Measurements from ENCODE around the gene PLXNB1. TPM values are rescaled to one million over a fixed set of nuclear protein-coding genes. Genes with fewer than 3 reads are reported as not detected.

PLXNB1 gene
- total and polyA plus RNA-seq, 2 of the 13 experiments (the other 11 are each of a cell fraction or from before 2014, with no cell fraction given) = 86.0 to 143 TPM

DNA sequence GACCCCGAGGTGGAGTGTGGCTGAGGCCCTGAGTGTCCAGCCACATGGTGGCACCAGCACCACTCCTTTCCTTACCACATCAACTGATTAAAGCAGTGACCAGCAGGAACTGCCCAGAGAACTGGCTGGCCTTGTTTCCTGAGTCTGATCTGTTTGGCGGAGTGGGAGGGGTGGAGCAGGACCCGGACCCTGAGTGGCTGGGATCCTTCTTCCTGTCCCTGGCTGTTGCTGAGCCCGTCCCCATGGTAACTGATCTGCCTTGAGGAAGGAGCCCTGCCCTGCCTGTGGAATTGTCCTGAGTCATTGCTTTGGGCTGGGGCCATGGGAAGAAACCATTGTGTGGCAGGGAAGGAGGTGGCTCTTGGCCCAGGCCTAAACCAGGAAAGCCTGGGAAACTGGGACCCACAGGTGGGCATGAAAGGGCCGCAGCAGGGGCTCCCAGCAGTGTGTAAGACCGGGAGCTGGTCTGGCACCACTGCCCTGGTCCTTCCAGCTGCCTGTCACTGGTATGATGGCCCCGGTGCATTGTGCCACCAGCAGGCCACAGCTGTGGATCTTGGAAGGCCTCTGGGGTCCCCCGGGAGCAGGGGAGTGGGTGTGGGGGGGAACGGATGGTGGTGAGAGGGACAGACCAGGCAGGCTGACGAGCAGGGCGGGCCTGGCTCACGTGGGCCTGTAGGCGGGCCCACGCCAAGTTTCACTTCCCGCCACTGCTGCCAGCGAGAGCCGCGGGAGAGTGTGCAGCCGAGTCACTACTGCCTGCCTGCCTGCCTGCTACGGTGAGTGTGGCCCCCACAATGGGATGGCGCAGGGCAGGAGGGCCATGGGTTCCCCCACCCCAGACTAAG lies 35.9 kb upstream of the PLXNB1 start (continued):
- TF ChIP-seq, protein P1, sequence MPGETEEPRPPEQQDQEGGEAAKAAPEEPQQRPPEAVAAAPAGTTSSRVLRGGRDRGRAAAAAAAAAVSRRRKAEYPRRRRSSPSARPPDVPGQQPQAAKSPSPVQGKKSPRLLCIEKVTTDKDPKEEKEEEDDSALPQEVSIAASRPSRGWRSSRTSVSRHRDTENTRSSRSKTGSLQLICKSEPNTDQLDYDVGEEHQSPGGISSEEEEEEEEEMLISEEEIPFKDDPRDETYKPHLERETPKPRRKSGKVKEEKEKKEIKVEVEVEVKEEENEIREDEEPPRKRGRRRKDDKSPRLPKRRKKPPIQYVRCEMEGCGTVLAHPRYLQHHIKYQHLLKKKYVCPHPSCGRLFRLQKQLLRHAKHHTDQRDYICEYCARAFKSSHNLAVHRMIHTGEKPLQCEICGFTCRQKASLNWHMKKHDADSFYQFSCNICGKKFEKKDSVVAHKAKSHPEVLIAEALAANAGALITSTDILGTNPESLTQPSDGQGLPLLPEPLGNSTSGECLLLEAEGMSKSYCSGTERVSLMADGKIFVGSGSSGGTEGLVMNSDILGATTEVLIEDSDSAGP (CRISPR knock-in tag; IDR thresholded peaks at IDR 0.05; ENCODE audit: borderline replicate concordance) = peak; percentile 71
- peak; percentile 62; the same call in 1 of the 2 replicates for TF ChIP-seq FOXO1 (CRISPR knock-in tag; IDR thresholded peaks at IDR 0.05)
- peak; percentile 47; the same call in 1 of the 2 replicates for TF ChIP-seq KDM2A (CRISPR knock-in tag; IDR thresholded peaks at IDR 0.05; ENCODE audit: borderline replicate concordance, low read depth)
- TF ChIP-seq ZNF441 (CRISPR knock-in tag; IDR thresholded peaks at IDR 0.05; ENCODE audit: borderline replicate concordance) = 0 out of 2 replicates have a peak, but pooled peaks have one; percentile 40
- peak; percentile 59; the same call in 1 of the 2 replicates for TF ChIP-seq SAFB2 (CRISPR knock-in tag; IDR thresholded peaks at IDR 0.05; ENCODE audit: borderline replicate concordance, low read depth)
- TF ChIP-seq TAF1 (CRISPR knock-in tag; IDR thresholded peaks at IDR 0.05) = peak; percentile 26; the same call in 1 of the 2 replicates
- TF ChIP-seq GABPB1 (CRISPR knock-in tag; IDR thresholded peaks at IDR 0.05) = peak; percentile 39
- TF ChIP-seq, protein P2, sequence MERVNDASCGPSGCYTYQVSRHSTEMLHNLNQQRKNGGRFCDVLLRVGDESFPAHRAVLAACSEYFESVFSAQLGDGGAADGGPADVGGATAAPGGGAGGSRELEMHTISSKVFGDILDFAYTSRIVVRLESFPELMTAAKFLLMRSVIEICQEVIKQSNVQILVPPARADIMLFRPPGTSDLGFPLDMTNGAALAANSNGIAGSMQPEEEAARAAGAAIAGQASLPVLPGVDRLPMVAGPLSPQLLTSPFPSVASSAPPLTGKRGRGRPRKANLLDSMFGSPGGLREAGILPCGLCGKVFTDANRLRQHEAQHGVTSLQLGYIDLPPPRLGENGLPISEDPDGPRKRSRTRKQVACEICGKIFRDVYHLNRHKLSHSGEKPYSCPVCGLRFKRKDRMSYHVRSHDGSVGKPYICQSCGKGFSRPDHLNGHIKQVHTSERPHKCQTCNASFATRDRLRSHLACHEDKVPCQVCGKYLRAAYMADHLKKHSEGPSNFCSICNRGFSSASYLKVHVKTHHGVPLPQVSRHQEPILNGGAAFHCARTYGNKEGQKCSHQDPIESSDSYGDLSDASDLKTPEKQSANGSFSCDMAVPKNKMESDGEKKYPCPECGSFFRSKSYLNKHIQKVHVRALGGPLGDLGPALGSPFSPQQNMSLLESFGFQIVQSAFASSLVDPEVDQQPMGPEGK (CRISPR knock-in tag; IDR thresholded peaks at IDR 0.05) = 0 out of 2 replicates have a peak, but pooled peaks have one; percentile 23

Data from HepG2 (cell line).